ENCODE results near the gene LPCAT3.
A peak's percentile ranks its signal among the peaks of the same experiment; 100 is the strongest.

- TF ChIP-seq EZH2phosphoT487 (IDR thresholded peaks at IDR 0.05; ENCODE audit: borderline replicate concordance, low read length) = peak; percentile 93; the same call in 1 of the 2 replicates
- no peak for TF ChIP-seq CTCF (IDR thresholded peaks at IDR 0.05; ENCODE audit: low read depth, low read length, poor library complexity, severe bottlenecking)
These were observed 90.1 kb downstream of the LPCAT3 start for GRCh38 chr12:6928022-6928702.

All from DOHH2 (cell line).